ENCODE data around the gene PEX6.

The PEX6 gene

DNA sequence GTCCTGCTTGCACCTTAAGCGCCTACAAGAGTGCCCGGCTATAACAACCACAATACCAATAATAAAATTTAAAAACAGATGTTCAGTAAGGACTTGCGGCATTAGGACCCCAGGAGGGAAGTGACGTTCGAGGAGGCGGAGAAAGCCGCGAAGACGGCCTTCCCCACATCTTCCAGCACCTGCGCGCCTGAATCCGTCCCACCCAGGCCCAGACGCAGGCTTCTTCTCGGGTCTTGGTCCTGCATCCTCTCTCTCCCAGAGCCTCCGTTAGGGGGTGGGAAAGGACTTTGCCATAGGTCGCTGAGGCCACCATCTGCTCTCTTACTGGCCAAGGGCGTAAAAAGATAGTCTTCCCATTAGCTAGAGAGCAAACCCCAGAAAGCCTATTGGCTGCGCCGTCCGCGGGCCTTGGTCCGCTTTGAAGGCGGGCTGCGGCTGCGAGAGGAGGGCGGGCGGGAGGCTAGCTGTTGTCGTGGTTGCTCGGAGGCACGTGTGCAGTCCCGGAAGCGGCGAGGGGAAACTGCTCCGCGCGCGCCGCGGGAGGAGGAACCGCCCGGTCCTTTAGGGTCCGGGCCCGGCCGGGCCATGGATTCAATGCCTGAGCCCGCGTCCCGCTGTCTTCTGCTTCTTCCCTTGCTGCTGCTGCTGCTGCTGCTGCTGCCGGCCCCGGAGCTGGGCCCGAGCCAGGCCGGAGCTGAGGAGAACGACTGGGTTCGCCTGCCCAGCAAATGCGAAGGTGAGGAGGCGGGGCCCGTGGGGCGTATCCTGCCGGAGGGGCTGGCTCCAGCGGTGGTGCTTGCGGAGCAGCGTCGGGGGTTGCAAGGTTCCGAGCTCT lies 49.8 kb downstream of the PEX6 start, which contains the start of gene CNPY3:
Gene CNPY3, plus strand, starts transcription at position 495 of the 835 bp plus-strand sequence. Its CDS starts 91 bp downstream, at position 586.
- DNase-seq (ENCODE audit: low read depth): peak; percentile 98
- no peak for TF ChIP-seq CTCF (IDR thresholded peaks at IDR 0.05; ENCODE audit: low read depth, low read length, missing control alignments)
- H3K4me3 ChIP-seq (ENCODE audit: low read depth, low read length): peak within 1 kb of the TSS; percentile 72

DNA sequence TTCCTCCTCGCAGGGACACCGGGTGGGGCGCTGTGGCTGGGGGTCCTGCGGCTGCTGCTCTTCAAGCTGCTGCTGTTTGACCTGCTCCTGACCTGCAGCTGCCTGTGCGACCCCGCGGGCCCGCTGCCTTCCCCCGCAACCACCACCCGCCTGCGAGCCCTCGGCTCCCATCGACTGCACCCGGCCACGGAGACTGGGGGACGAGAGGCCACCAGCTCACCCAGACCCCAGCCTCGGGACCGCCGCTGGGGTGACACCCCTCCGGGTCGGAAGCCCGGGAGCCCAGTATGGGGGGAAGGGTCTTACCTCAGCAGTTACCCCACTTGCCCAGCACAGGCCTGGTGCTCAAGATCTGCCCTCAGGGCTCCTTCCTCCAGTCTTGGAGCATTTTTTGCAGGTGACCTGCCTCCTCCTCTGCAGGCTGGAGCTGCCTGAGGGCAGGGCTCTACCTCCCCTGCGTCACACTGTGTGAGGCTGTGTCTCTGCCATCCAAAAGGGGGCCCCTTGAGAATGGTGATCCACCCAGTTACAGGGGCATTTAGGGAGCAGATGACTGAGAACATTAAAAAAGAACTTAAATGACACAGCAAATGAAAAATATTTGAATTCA lies 53.6 kb downstream of the PEX6 start:
- H3K4me3 ChIP-seq (ENCODE audit: low read depth, low read length): no peak overlapping the region
- DNase-seq (ENCODE audit: low read depth): no peak
- TF ChIP-seq CTCF (IDR thresholded peaks at IDR 0.05; ENCODE audit: low read depth, low read length, missing control alignments): no peak

DNA sequence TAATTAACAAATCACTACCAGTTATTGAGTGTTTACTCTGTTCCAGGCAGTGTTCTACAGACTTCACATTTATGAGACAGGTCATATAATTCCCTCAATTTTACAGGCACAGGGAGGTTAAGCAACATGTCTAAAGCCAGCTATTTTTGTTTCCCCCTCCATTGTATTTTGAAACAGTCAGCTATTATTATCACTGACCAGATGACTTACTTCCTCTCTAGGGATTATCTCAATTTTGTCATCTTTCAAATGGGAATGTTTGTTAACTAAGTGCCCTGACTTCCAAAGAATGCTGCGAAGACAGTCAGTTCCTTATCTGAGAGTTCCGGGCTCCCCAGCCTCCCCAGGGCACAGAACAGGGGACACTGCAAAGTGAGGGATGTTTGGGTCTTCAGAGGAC lies 55.3 kb downstream of the PEX6 start:
- no peak for TF ChIP-seq CTCF (IDR thresholded peaks at IDR 0.05; ENCODE audit: low read depth, low read length, missing control alignments)
- DNase-seq (ENCODE audit: low read depth): no peak
- no peak overlapping the region for H3K4me3 ChIP-seq (ENCODE audit: low read depth, low read length)

DNA sequence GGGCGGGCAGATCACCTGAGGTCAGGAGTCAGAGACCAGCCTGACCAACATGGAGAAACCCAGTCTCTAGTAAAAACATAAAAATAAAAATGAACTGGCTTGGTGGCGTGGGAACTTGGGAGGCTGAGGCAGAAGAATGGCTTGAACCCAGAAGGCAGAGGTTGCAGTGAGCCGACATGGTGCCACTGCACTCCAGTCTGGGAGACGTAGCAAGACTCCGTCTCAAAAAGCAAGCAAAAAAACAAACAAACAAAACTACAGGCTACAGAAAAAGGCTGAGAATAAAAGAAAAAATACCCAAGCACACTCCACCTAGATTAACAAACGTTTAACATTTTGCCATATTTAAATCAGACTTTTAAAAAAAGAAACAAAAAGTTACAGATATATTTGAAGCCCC lies 57.2 kb downstream of the PEX6 start:
- TF ChIP-seq CTCF (IDR thresholded peaks at IDR 0.05; ENCODE audit: low read depth, low read length, missing control alignments): no peak
- no peak for DNase-seq (ENCODE audit: low read depth)

DNA sequence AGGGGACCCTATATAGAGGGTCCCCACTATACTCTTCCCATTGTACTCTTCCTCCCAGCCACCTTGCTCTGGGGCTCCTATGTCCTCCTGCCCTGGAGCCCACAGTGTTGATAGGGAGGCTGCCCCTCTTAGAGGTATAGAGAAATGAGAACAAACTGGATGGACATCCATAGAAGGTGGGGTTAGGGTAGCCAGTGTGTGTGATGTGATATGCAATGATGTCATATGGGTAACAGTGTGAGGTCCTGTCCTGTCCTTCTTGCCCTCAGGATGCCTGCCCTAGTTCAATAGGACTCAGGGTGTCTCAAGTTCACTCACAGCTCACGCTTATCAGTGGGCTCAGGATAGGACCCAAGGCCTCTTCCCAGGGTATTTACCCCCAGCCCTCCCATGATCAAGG lies 62.7 kb downstream of the PEX6 start:
- no peak for DNase-seq (ENCODE audit: low read depth)
- no peak for TF ChIP-seq CTCF (IDR thresholded peaks at IDR 0.05; ENCODE audit: low read depth, low read length, missing control alignments)
- no peak overlapping the region for H3K4me3 ChIP-seq (ENCODE audit: low read depth, low read length)

More for the DNA sequence above, 57.2 kb downstream of the PEX6 start:
- no peak overlapping the region for H3K4me3 ChIP-seq (ENCODE audit: low read depth, low read length)

GRCh38 chr6:42915732-42916131 lies 63.2 kb downstream of the PEX6 start, which contains the start of gene PTCRA:
Gene PTCRA (plus strand): TSS chr6:42916053. CDS start chr6:42916070, 17 bp downstream.
- no peak within 1 kb of the TSS for H3K4me3 ChIP-seq (ENCODE audit: low read depth, low read length)
- no peak for DNase-seq (ENCODE audit: low read depth)
- no peak for TF ChIP-seq CTCF (IDR thresholded peaks at IDR 0.05; ENCODE audit: low read depth, low read length, missing control alignments)
